ENCODE data around the gene ICOS.

GRCh38 chr2:203959265-203959664, 22.7 kb downstream of the ICOS start:
- TF ChIP-seq, protein P1, sequence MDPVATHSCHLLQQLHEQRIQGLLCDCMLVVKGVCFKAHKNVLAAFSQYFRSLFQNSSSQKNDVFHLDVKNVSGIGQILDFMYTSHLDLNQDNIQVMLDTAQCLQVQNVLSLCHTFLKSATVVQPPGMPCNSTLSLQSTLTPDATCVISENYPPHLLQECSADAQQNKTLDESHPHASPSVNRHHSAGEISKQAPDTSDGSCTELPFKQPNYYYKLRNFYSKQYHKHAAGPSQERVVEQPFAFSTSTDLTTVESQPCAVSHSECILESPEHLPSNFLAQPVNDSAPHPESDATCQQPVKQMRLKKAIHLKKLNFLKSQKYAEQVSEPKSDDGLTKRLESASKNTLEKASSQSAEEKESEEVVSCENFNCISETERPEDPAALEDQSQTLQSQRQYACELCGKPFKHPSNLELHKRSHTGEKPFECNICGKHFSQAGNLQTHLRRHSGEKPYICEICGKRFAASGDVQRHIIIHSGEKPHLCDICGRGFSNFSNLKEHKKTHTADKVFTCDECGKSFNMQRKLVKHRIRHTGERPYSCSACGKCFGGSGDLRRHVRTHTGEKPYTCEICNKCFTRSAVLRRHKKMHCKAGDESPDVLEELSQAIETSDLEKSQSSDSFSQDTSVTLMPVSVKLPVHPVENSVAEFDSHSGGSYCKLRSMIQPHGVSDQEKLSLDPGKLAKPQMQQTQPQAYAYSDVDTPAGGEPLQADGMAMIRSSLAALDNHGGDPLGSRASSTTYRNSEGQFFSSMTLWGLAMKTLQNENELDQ (CRISPR knock-in tag; IDR thresholded peaks at IDR 0.05; ENCODE audit: borderline replicate concordance): no peak
- no peak for TF ChIP-seq RFX5 (IDR thresholded peaks at IDR 0.05; ENCODE audit: low read depth, low read length)
- no peak for TF ChIP-seq PHF8 (IDR thresholded peaks at IDR 0.05; ENCODE audit: borderline replicate concordance, low read length)
- TF ChIP-seq, protein P2, sequence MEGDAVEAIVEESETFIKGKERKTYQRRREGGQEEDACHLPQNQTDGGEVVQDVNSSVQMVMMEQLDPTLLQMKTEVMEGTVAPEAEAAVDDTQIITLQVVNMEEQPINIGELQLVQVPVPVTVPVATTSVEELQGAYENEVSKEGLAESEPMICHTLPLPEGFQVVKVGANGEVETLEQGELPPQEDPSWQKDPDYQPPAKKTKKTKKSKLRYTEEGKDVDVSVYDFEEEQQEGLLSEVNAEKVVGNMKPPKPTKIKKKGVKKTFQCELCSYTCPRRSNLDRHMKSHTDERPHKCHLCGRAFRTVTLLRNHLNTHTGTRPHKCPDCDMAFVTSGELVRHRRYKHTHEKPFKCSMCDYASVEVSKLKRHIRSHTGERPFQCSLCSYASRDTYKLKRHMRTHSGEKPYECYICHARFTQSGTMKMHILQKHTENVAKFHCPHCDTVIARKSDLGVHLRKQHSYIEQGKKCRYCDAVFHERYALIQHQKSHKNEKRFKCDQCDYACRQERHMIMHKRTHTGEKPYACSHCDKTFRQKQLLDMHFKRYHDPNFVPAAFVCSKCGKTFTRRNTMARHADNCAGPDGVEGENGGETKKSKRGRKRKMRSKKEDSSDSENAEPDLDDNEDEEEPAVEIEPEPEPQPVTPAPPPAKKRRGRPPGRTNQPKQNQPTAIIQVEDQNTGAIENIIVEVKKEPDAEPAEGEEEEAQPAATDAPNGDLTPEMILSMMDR (IDR thresholded peaks at IDR 0.05 in 2 of 3, conservative IDR thresholded peaks at IDR 0.05 in 1 of 3; ENCODE audit: insufficient read depth in 2 of 3, low read depth in 1 of 3, low read length in 3 of 3): no peak
- TF ChIP-seq XRCC5 (IDR thresholded peaks at IDR 0.05; ENCODE audit: low read depth, low read length): no peak
- TF ChIP-seq HMG20A (CRISPR knock-in tag; conservative IDR thresholded peaks at IDR 0.05): no peak
- TF ChIP-seq, protein P3, sequence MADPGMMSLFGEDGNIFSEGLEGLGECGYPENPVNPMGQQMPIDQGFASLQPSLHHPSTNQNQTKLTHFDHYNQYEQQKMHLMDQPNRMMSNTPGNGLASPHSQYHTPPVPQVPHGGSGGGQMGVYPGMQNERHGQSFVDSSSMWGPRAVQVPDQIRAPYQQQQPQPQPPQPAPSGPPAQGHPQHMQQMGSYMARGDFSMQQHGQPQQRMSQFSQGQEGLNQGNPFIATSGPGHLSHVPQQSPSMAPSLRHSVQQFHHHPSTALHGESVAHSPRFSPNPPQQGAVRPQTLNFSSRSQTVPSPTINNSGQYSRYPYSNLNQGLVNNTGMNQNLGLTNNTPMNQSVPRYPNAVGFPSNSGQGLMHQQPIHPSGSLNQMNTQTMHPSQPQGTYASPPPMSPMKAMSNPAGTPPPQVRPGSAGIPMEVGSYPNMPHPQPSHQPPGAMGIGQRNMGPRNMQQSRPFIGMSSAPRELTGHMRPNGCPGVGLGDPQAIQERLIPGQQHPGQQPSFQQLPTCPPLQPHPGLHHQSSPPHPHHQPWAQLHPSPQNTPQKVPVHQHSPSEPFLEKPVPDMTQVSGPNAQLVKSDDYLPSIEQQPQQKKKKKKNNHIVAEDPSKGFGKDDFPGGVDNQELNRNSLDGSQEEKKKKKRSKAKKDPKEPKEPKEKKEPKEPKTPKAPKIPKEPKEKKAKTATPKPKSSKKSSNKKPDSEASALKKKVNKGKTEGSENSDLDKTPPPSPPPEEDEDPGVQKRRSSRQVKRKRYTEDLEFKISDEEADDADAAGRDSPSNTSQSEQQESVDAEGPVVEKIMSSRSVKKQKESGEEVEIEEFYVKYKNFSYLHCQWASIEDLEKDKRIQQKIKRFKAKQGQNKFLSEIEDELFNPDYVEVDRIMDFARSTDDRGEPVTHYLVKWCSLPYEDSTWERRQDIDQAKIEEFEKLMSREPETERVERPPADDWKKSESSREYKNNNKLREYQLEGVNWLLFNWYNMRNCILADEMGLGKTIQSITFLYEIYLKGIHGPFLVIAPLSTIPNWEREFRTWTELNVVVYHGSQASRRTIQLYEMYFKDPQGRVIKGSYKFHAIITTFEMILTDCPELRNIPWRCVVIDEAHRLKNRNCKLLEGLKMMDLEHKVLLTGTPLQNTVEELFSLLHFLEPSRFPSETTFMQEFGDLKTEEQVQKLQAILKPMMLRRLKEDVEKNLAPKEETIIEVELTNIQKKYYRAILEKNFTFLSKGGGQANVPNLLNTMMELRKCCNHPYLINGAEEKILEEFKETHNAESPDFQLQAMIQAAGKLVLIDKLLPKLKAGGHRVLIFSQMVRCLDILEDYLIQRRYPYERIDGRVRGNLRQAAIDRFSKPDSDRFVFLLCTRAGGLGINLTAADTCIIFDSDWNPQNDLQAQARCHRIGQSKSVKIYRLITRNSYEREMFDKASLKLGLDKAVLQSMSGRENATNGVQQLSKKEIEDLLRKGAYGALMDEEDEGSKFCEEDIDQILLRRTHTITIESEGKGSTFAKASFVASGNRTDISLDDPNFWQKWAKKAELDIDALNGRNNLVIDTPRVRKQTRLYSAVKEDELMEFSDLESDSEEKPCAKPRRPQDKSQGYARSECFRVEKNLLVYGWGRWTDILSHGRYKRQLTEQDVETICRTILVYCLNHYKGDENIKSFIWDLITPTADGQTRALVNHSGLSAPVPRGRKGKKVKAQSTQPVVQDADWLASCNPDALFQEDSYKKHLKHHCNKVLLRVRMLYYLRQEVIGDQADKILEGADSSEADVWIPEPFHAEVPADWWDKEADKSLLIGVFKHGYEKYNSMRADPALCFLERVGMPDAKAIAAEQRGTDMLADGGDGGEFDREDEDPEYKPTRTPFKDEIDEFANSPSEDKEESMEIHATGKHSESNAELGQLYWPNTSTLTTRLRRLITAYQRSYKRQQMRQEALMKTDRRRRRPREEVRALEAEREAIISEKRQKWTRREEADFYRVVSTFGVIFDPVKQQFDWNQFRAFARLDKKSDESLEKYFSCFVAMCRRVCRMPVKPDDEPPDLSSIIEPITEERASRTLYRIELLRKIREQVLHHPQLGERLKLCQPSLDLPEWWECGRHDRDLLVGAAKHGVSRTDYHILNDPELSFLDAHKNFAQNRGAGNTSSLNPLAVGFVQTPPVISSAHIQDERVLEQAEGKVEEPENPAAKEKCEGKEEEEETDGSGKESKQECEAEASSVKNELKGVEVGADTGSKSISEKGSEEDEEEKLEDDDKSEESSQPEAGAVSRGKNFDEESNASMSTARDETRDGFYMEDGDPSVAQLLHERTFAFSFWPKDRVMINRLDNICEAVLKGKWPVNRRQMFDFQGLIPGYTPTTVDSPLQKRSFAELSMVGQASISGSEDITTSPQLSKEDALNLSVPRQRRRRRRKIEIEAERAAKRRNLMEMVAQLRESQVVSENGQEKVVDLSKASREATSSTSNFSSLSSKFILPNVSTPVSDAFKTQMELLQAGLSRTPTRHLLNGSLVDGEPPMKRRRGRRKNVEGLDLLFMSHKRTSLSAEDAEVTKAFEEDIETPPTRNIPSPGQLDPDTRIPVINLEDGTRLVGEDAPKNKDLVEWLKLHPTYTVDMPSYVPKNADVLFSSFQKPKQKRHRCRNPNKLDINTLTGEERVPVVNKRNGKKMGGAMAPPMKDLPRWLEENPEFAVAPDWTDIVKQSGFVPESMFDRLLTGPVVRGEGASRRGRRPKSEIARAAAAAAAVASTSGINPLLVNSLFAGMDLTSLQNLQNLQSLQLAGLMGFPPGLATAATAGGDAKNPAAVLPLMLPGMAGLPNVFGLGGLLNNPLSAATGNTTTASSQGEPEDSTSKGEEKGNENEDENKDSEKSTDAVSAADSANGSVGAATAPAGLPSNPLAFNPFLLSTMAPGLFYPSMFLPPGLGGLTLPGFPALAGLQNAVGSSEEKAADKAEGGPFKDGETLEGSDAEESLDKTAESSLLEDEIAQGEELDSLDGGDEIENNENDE (IDR thresholded peaks at IDR 0.05; ENCODE audit: low read depth, low read length): no peak
- no peak for TF ChIP-seq SMARCE1 (IDR thresholded peaks at IDR 0.05)
- TF ChIP-seq ZNF766 (CRISPR knock-in tag; conservative IDR thresholded peaks at IDR 0.05): no peak
- TF ChIP-seq IFI16 (CRISPR knock-in tag; IDR thresholded peaks at IDR 0.05): no peak
- TF ChIP-seq ZNF274 (IDR thresholded peaks at IDR 0.05; ENCODE audit: borderline replicate concordance, low read depth, low read length): no peak

All from K562 (cell line).